ENCODE results near the gene GPD1L.
"Not testable (repeated sequence)": the region's sequence is repeated elsewhere in the genome, so short reads cannot be mapped to it uniquely, and the experiment has no call there.

GPD1L gene

DNA sequence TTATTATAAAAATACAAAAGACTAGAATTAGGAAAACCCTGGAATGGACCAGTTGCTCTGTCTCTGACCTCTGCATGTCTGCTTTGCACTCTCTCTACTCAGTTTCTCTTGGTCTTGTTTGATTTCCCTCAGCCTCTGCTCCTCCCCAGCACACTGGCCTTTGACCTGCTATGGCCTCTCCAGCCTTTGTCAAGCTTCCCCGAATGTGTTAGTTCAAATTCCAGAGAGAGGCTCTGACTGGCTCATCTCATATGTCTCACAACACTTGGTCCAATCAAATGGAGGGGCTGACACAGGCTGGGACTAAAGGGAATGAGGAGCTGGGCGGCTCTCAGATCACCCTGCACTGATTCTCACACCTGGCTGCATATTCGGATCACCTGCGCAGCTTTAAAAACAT lies 79.7 kb downstream of the GPD1L start:
- no peak for FAIRE-seq

GRCh38 chr3:32186876-32187275 lies 80.5 kb downstream of the GPD1L start:
- FAIRE-seq: no peak

DNA sequence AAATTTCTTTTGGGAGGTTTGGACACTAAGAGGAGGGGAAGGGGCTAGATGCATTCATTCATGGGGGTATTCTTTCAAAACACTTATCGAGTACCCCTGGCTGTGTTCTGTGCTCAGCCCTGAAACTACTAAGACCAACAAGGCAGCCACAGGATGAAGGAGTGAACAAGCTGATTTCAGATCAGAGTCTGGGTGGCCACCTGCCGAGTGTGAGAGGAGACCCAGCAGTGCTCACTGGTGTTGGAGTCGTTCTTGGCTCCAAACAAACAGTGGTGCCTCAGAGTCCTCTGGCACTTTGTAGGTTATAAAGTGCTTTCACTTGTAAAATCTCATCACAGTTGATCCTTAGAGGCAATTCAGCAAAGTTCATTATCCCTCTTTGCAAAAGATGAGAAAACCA lies 83.3 kb downstream of the GPD1L start:
- no peak for FAIRE-seq

GRCh38 chr3:32190556-32190955 lies 84.1 kb downstream of the GPD1L start:
- not testable (repeated sequence) for FAIRE-seq

DNA sequence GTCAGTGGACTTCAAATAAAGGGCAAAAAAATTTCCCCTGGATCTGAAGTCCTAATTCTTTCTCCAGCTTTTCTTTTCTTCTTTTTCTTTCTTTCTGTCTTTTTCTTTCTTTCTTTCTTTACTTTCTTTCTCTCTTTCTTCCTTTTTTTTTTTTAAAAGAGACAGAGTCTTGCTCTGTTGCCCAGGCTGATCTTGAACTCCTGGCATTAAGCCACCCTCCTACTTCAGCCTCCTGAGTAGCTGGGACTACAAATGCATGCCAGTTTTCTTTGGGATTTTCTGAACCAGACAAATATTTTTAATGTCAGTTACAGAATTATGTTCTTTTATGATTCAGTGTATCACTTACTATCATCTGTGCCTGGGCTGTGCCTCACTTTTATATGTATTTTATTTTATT lies 86.7 kb downstream of the GPD1L start:
- FAIRE-seq: no peak

GRCh38 chr3:32194653-32195052 lies 88.2 kb downstream of the GPD1L start:
- FAIRE-seq: no peak

DNA sequence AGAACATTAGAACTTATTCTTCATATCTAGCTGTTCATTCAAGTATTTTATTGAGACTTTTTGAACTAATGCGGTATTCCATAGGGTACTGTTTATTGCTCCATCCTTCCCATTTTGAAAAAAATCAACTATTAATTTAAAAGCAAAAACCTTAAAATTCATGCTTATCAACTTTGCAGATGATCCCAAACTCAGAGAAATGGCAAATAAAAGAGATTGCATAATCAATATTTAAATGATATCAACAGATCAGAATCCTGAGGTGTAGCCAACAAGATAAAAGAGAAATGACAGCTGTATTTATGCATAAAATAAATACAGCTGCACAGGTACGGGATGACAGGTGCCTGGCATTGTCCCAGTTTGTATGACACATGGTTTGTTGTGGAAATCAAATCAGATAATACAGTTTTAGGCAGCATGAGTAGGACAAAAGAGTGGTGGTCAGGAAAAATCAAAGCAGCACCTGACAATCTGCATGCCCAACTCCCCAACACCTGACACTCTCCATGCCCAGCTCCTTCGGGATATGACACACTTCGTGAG lies 89.6 kb downstream of the GPD1L start:
- no peak for FAIRE-seq

DNA sequence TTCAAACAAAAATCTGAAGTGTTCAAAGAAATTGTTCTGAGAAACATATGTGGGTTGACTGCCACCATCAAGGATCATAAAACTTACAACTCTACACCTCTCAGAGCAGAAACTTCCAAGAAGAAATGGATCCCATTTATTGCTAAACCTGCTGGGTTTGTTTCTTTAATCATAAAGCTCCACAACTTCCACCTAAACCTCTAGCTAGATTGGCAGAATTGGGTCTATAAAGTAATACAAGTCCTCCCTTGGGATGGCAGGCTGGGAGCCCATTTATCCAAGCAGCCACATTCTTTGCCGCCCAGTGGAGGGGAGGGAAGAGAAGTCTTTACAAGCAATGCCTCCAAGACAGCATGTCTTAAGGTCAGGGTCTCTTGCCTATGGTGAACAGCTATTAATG lies 91.6 kb downstream of the GPD1L start:
- no peak for FAIRE-seq

- FAIRE-seq: no peak
Measured at GRCh38 chr3:32198714-32199113, 92.3 kb downstream of the GPD1L start.

- no peak for FAIRE-seq
Measured at GRCh38 chr3:32200490-32200889, 94.1 kb downstream of the GPD1L start.

DNA sequence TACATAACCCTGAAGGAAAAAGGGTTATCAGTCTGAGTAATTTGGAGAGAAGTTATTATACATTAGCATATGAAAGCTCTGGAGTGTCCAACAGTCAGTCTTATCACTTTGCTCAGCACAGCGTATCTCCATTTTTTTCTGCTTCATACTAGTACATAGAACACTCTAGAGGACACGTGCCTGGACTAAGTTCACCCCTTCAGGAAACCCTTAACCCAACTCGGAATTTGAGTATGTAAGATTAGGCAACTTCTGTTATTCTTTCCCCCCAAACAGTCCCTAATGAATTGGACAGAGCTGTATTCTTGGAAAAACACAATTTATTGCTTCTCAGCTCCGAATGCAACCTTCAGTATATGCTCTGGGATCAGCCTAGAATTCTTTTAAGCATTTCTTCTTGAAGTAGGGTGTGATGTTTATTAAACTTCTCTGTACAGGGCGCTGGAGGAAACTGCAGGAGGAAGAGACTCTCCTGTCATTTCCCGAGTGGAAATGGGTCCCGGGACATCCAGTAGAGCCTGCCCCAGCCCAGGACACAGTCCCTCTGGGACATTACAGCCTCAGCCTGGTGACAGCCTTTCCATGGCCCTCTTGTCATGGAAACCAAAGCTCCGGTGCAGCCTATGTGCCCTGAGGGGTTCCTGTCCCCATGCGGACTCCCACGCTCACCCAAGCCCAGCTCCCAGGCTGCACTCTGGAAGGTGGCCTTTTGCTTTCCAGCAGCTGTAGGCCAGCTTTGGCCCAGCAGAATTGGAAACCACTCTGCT lies 94.8 kb downstream of the GPD1L start:
- no peak for FAIRE-seq

DNA sequence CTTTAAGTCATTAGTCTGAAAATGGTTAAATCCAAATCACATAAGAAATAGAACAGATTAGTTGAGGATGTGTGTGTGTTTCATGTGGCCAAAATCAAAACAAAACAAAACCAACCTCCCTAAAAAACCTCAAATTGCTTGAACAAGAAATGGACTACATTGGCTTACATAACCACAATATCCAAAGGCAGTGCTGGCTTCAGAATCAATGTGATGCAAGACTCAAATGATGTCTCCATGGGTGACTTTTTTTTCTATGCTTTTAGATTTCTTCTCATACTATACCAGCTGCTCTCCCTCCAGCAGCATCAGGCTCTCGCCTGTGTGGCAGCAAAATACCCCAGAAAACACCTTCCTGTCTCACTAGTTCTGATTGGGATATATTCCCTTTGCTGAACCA lies 96.1 kb downstream of the GPD1L start:
- no peak for FAIRE-seq

DNA sequence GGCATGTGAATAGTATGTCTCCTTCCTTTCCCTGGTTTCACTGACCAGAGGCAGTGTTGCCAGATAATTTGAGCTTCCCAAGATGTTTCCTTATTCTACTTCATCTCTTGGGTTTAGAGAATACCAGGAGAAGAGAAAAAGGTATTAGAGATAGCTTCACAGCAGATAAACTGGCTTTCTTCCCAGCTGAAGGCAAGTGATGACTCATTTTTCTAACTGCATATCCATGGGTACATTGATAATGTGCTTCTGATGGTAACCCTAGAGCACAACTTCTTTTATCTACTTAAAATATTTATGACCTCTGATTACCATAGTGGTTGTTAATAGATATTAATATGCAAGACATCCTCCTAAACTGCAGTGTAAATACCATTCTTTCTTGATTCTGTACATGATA lies 97.4 kb downstream of the GPD1L start:
- FAIRE-seq: no peak

DNA sequence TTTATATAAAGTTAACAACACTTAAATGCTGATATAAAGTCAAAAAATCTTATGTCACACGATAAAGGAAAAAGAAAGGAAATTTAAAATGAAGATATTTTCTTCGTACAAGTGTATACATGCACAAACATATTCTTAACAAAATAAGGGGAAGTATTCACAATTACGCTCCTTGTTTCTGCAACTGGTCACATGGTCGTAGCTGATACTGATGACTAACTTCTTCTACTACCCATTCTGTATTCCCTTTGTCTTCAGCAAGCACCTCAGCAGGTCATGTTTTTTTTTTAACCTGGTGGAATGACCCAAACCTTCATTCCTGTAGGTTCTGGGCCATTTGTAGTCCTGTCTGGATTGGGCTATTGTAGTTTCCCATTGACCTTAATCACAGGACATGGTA lies 102.0 kb downstream of the GPD1L start:
- FAIRE-seq: no peak

GRCh38 chr3:32215185-32215584 lies 108.8 kb downstream of the GPD1L start:
- no peak for FAIRE-seq

DNA sequence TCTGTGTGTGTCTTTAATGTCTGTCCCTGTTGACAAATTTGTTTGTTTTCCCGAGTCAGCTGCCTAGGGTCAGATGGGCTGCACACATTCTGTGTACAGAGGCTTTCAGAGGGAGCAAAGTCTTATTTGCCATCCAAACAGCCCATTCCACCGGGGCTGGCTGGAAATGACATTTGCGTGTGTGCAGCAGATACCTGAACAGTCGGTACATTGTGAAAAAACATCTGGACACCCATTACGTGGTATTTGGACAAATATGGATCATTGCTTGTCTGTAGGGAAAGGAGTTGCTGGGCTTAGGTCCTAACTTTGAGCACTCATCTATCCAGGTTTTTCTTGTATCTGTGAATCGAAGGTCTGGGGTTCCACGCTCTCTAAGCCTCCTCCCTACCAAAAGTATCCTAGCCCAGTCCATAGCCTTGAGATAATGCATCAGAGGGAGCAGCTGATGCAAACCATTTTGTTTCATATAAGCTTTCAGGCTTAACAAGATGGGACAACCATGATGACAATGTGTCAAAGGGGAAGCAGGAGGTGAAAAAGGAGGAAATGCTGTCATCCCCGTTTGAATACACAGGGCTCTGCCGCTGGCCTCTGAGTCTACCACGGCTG lies 109.9 kb downstream of the GPD1L start:
- no peak for FAIRE-seq

DNA sequence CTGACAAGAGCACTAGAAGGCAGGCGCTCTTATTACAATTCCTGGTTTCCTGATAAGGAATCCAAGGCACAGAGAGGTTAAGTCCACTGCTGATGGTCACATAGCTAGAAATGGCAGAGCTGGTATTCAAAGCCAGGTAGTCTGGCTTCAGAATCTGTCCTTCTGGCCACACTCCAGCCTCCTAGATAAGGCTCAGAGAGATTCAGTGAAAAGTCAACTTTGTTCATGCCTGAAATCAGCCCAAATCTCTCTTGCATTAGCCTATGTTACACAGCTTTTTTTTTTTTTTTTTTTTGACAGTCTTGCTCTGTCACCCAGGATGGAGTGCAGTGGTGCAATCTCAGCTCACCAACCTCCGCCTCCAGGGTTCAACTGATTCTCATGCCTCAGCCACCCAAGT lies 110.9 kb downstream of the GPD1L start:
- FAIRE-seq: no peak

Measured in TTC549 (cell line).